Measurements from ENCODE around the gene SLC27A1. TPM values are rescaled to one million over a fixed set of nuclear protein-coding genes. Genes with fewer than 3 reads are reported as not detected.

The SLC27A1 gene
- polyA plus RNA-seq, 1 of the 3 experiments (the other 2 are of a cell fraction) = 15.0 TPM

DNA sequence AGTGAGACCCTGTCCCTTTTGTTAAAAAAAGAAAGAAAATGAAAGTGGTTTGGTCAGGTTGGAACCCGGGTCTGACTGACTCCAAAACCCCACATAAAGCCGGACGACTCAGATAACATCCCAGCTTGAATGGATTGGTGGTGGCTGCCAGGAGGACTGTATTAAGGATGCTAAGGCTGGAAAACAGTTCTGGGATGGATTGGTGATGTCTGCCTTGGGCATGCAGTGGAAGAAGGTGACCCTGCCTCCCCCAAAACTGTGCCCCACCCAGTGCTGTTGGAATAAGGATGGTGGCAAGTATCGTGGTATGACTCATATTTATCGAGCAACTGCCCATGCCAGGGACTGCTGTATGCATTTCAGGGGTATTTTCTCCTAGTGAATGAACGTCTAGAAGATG lies 66.6 kb downstream of the SLC27A1 start:
- DNase-seq = no peak
- Histone ChIP-seq H3K79me2 (ENCODE audit: insufficient read depth) (no peaks in the 10 kb centered on the region), H3K4me1 (ENCODE audit: control insufficient read depth in 1 of 2, insufficient read depth in 2 of 2, low read depth in 1 of 2, low read length in 1 of 2) (no peaks in the 10 kb centered on the region; a peak in 1 of 4 replicates), H3F3A (replicated peaks; ENCODE audit: insufficient read depth) (no peaks in the 10 kb centered on the region), H3K4me2 (no peak overlapping the region), H4K20me1 (ENCODE audit: insufficient read depth) (no peaks in the 10 kb centered on the region), H3K4me3 (ENCODE audit: low read depth in 2 of 2, low read length in 1 of 2) (no peak overlapping the region), H3K9ac (no peak overlapping the region), H3K9me3 (no peaks in the 10 kb centered on the region), H3K27me3 (ENCODE audit: insufficient read depth) (no peaks in the 10 kb centered on the region), H3K27ac (ENCODE audit: low read depth in 2 of 2, low read length in 1 of 2) (no peak overlapping the region), H3K9me2 (no peaks in the 10 kb centered on the region), H3K36me3 (replicated peaks in 1 of 2; ENCODE audit: control insufficient read depth in 1 of 2, insufficient read depth in 2 of 2, low read length in 1 of 2) (no peaks in the 10 kb centered on the region), H2AFZ (ENCODE audit: low read depth) (no peak overlapping the region)
- CTCF ChIA-PET = interaction anchor here (0.5 to 1.1 kb wide), 2 partner anchors 40 to 219 kb away, joined by 3 read pairs; no protein-coding TSS in a partner anchor
- TF ChIP-seq MXI1 (IDR thresholded peaks at IDR 0.05; ENCODE audit: low read depth, low read length) (no peak), JUND (IDR thresholded peaks at IDR 0.05) (no peak)
- WGBS (ENCODE audit: low lambda C conversion rate) = 66% methylated on average over 6 of the region's 6 CpGs
- POLR2A ChIA-PET = interaction anchor here (0.6 kb wide), 1 partner anchor 42 kb away, joined by 3 read pairs; no protein-coding TSS in a partner anchor

DNA sequence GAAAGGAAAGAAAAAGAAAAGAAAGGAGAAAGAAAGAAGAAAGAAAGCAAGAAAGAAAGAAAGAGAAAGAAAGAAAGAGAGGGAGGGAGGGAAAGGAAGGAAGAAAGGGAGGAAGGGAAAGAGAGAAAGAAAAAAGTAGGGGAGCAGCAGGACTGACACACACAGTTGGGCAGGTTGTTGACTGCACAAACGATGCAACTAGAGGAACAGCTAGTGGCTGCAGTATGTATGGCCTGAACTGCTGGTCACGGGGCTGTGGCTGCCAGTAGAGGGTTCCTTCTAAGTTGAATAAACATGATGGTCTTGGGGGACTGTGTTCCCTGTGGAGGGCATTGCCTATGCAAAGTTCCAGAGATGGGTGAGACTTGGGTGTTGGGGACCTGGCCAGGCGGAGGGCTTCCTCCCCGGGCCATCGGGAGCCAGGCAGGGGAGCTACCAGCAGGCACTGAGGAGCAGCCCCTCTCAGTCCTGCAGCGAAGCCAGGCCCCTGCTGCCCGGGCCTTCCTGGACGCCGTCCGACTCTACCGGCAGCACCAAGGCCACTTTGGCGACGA lies 68.4 kb downstream of the SLC27A1 start:
- WGBS (ENCODE audit: low lambda C conversion rate) = 6% methylated on average over 2 of the region's 13 CpGs
- no peak overlapping the region for H3K9ac ChIP-seq
- ChIA-PET POLR2A (interaction anchor here (1.0 kb wide), 1 partner anchor 28 kb away, joined by 3 read pairs; no protein-coding TSS in a partner anchor), CTCF (interaction anchor here (0.6 to 2.2 kb wide), 10 partner anchors 12 to 68 kb away, joined by 3 to 7 read pairs (median 3); no protein-coding TSS in a partner anchor)
- H3K27me3 ChIP-seq (ENCODE audit: insufficient read depth) = no peaks in the 10 kb centered on the region
- no peak overlapping the region for H3K27ac ChIP-seq (ENCODE audit: low read depth in 2 of 2, low read length in 1 of 2)
- H3K4me2 ChIP-seq = peak overlapping the region; percentile 89
- H3K9me3 ChIP-seq = no peaks in the 10 kb centered on the region
- no peaks in the 10 kb centered on the region for H3F3A ChIP-seq (replicated peaks; ENCODE audit: insufficient read depth)
- TF ChIP-seq RXRA (IDR thresholded peaks at IDR 0.05; ENCODE audit: borderline replicate concordance, low read depth) = no peak
- H3K4me1 ChIP-seq (ENCODE audit: control insufficient read depth in 1 of 2, insufficient read depth in 2 of 2, low read depth in 1 of 2, low read length in 1 of 2) = no peaks in the 10 kb centered on the region; a peak in 1 of 4 replicates
- no peaks in the 10 kb centered on the region for H3K9me2 ChIP-seq
- DNase-seq = no peak
- no peaks in the 10 kb centered on the region for H3K36me3 ChIP-seq (replicated peaks in 1 of 2; ENCODE audit: control insufficient read depth in 1 of 2, insufficient read depth in 2 of 2, low read length in 1 of 2)
- H4K20me1 ChIP-seq (ENCODE audit: insufficient read depth) = no peaks in the 10 kb centered on the region
- no peaks in the 10 kb centered on the region for H3K79me2 ChIP-seq (ENCODE audit: insufficient read depth)
- peak overlapping the region; percentile 67; the same call in 1 of the 2 replicates for H2AFZ ChIP-seq (ENCODE audit: low read depth)
- peak overlapping the region; percentile 46 to 59; a peak in 3 of 4 replicates for H3K4me3 ChIP-seq (ENCODE audit: low read depth in 2 of 2, low read length in 1 of 2)

GRCh38 chr19:17539238-17540117 lies 69.2 kb downstream of the SLC27A1 start:
- H4K20me1 ChIP-seq (ENCODE audit: insufficient read depth) = no peaks in the 10 kb centered on the region
- H3K9me2 ChIP-seq = no peaks in the 10 kb centered on the region
- no peak overlapping the region; the same call in 1 of the 2 replicates for H3K9ac ChIP-seq
- no peaks in the 10 kb centered on the region for H3K36me3 ChIP-seq (replicated peaks in 1 of 2; ENCODE audit: control insufficient read depth in 1 of 2, insufficient read depth in 2 of 2, low read length in 1 of 2)
- H3K4me3 ChIP-seq (ENCODE audit: low read depth in 2 of 2, low read length in 1 of 2) = peak overlapping the region; percentile 46 to 59
- H3K4me1 ChIP-seq (ENCODE audit: control insufficient read depth in 1 of 2, insufficient read depth in 2 of 2, low read depth in 1 of 2, low read length in 1 of 2) = no peaks in the 10 kb centered on the region; a peak in 1 of 4 replicates
- peak overlapping the region; percentile 67; the same call in 1 of the 2 replicates for H2AFZ ChIP-seq (ENCODE audit: low read depth)
- peak overlapping the region in 1 of 2 experiments; percentile 29; a peak in 1 of 4 replicates for H3K27ac ChIP-seq (ENCODE audit: low read depth in 2 of 2, low read length in 1 of 2)
- WGBS (ENCODE audit: low lambda C conversion rate) = 4% methylated on average over 48 of the region's 82 CpGs
- H3K9me3 ChIP-seq = no peaks in the 10 kb centered on the region
- POLR2A ChIA-PET = interaction anchor here (0.6 to 1.0 kb wide), 2 partner anchors 29 to 109 kb away, joined by 3 to 5 read pairs; no protein-coding TSS in a partner anchor
- peak overlapping the region; percentile 89 for H3K4me2 ChIP-seq
- DNase-seq = peak; percentile 99
- CTCF ChIA-PET = interaction anchor here (0.6 to 2.2 kb wide), 12 partner anchors 10 to 153 kb away, joined by 3 to 7 read pairs (median 3); no protein-coding TSS in a partner anchor
- no peaks in the 10 kb centered on the region for H3F3A ChIP-seq (replicated peaks; ENCODE audit: insufficient read depth)
- H3K27me3 ChIP-seq (ENCODE audit: insufficient read depth) = no peaks in the 10 kb centered on the region
- H3K79me2 ChIP-seq (ENCODE audit: insufficient read depth) = no peaks in the 10 kb centered on the region
- TF ChIP-seq, protein P1, sequence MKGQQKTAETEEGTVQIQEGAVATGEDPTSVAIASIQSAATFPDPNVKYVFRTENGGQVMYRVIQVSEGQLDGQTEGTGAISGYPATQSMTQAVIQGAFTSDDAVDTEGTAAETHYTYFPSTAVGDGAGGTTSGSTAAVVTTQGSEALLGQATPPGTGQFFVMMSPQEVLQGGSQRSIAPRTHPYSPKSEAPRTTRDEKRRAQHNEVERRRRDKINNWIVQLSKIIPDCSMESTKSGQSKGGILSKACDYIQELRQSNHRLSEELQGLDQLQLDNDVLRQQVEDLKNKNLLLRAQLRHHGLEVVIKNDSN (IDR thresholded peaks at IDR 0.05; ENCODE audit: borderline replicate concordance, low read depth) = no peak
- TF ChIP-seq YY1 (IDR thresholded peaks at IDR 0.05; ENCODE audit: low read depth) = no peak
- no peak for TF ChIP-seq ELF1 (IDR thresholded peaks at IDR 0.05)
- no peak for TF ChIP-seq JUND (IDR thresholded peaks at IDR 0.05)
- no peak for TF ChIP-seq POLR2AphosphoS5 (IDR thresholded peaks at IDR 0.05; ENCODE audit: low read depth, low read length)
- no peak for TF ChIP-seq GABPA (IDR thresholded peaks at IDR 0.05; ENCODE audit: low read depth)
- no peak for TF ChIP-seq MEF2A (IDR thresholded peaks at IDR 0.05; ENCODE audit: borderline replicate concordance, low read depth)
- TF ChIP-seq RXRA (IDR thresholded peaks at IDR 0.05; ENCODE audit: borderline replicate concordance, low read depth) = no peak
- TF ChIP-seq FOSL2 (IDR thresholded peaks at IDR 0.05; ENCODE audit: borderline replicate concordance, low read depth) = no peak
- no peak for TF ChIP-seq IRF3 (IDR thresholded peaks at IDR 0.05; ENCODE audit: low read depth, low read length)
- TF ChIP-seq NRF1 (IDR thresholded peaks at IDR 0.05; ENCODE audit: low read depth, low read length) = peak; percentile 25; the same call in 1 of the 2 replicates
- TF ChIP-seq CTCF (IDR thresholded peaks at IDR 0.05) = peak; percentile 31
